OCI-LY7 (cell line): Measurements from ENCODE around the gene LIN28A. TPM values are rescaled to one million over a fixed set of nuclear protein-coding genes. Genes with fewer than 3 reads are reported as not detected.

ENCODE experiments used
- BruUV-seq: library from RNA; stranded (reverse); fragments of 400-500 nt; replicated peaks from 2 replicates; lab custom pipeline; 2021; lab: Mats Ljungman, UMichigan
- CTCF ChIA-PET: fragments of 300-600 bp; sonication (Branson Sonifier 250); formaldehyde crosslinking; loops from one replicate; lab custom pipeline; 2022; ENCODE audit warnings: antibody characterized with exemption; ENCODE audit not compliant: unreplicated experiment; lab: Charles Lee
- POLR2A ChIA-PET: fragments of 300-600 bp; sonication (Branson Sonifier 250); formaldehyde crosslinking; loops from one replicate; lab custom pipeline; 2022; ENCODE audit warnings: antibody characterized with exemption; lab: Charles Lee
- DNase-seq: peaks from one replicate; pipeline ENCODE4 v3.0.0-alpha.2; 2015; ENCODE audit warnings: low spot score
- H2AFZ ChIP-seq: fragments of 200-600 bp; sonication (generic), shearing (Covaris generic); 2 replicates; pipeline ENCODE4 v1.6.1; 2014; ENCODE audit warnings: mild to moderate bottlenecking, antibody characterized with exemption, low read length, moderate library complexity
- H3K27ac ChIP-seq: fragments of 200-600 bp; sonication (generic); 2 replicates; pipeline ENCODE4 v1.5.1; 2014; ENCODE audit warnings: mixed run types, low read depth, mild to moderate bottlenecking, moderate library complexity, low read length, inconsistent platforms; ENCODE audit not compliant: poor library complexity, severe bottlenecking
- H3K36me3 ChIP-seq: fragments of 200-600 bp; sonication (generic); 2 replicates; pipeline ENCODE4 v1.6.1; 2014; ENCODE audit warnings: mild to moderate bottlenecking, antibody characterized with exemption, low read length, moderate library complexity, mixed read lengths; ENCODE audit not compliant: insufficient read depth
- H3K4me1 ChIP-seq: fragments of 200-600 bp; sonication (generic); 2 replicates; pipeline ENCODE4 v1.5.1; 2014; ENCODE audit warnings: mild to moderate bottlenecking, low read length; ENCODE audit not compliant: insufficient read depth, poor library complexity, severe bottlenecking
- H3K4me2 ChIP-seq: fragments of 200-600 bp; sonication (generic); 2 replicates; pipeline ENCODE4 v1.6.1; 2014; ENCODE audit warnings: mild to moderate bottlenecking, low read length
- H3K4me3 ChIP-seq: fragments of 200-600 bp; sonication (generic); 2 replicates; pipeline ENCODE4 v1.5.1; 2014; ENCODE audit warnings: mild to moderate bottlenecking, low read depth, low read length; ENCODE audit not compliant: poor library complexity, severe bottlenecking
- H3K79me2 ChIP-seq: fragments of 200-600 bp; sonication (generic); 2 replicates; pipeline ENCODE4 v1.6.1; 2016; ENCODE audit warnings: low read depth, mild to moderate bottlenecking, low read length, moderate library complexity, mixed read lengths; ENCODE audit not compliant: insufficient read depth
- H3K9me2 ChIP-seq: fragments of 200-600 bp; sonication (generic); 2 replicates; pipeline ENCODE4 v1.6.1; 2016; ENCODE audit warnings: mild to moderate bottlenecking, low read length, mixed read lengths; ENCODE audit not compliant: insufficient read depth
- H3K9me3 ChIP-seq: fragments of 200-600 bp; sonication (generic); 2 replicates; pipeline ENCODE4 v1.6.1; 2014; ENCODE audit warnings: mild to moderate bottlenecking, mixed run types, low read length, mixed read lengths
- H4K20me1 ChIP-seq: fragments of 200-600 bp; sonication (generic); 2 replicates; pipeline ENCODE4 v1.6.1; 2014; ENCODE audit warnings: mild to moderate bottlenecking, antibody characterized with exemption, low read length, moderate library complexity, mixed read lengths; ENCODE audit not compliant: insufficient read depth
- CTCF ChIP-seq: fragments of 200-600 bp; sonication (generic); conservative IDR thresholded peaks from 2 replicates; pipeline ENCODE4 v1.5.1; 2014; ENCODE audit warnings: mild to moderate bottlenecking, antibody characterized with exemption, low read length, moderate library complexity, mixed read lengths
- EZH2phosphoT487 ChIP-seq: fragments of 200-600 bp; sonication (generic); IDR thresholded peaks from 2 replicates; pipeline ENCODE4 v1.6.1; 2018; ENCODE audit warnings: low read depth, borderline replicate concordance, mild to moderate bottlenecking, mixed run types, antibody characterized with exemption, low read length, moderate library complexity, mixed read lengths
- intact Hi-C: fragments of 100-400 bp; cut with micrococcal nuclease; formaldehyde crosslinking; loops from one replicate; pipeline ENCODE4 v1.10.0; 2022; ENCODE audit not compliant: unreplicated experiment
- total RNA-seq, 2 experiments: library from RNA; depleted of rRNA in 1 of 2; stranded (reverse); fragments of >200 nt in 1 of 2; shearing (Covaris generic) in 1 of 2; gene quantifications; 2 replicates each; pipeline ENCODE4 v1.2.3, GENCODE V29; 2014 to 2022

LIN28A gene
- total RNA-seq, 2 experiments from 2014 or later, result not detected

GRCh38 chr1:26375081-26375480 lies 35.5 kb upstream of the LIN28A start:
- Histone ChIP-seq H3K4me3 (no peak overlapping the region), H3K9me2 (no peaks in the 10 kb centered on the region), H3K79me2 (no peaks in the 10 kb centered on the region), H4K20me1 (no peaks in the 10 kb centered on the region), H3K4me1 (no peaks in the 10 kb centered on the region), H3K36me3 (no peaks in the 10 kb centered on the region), H3K4me2 (no peak overlapping the region), H3K27ac (no peak overlapping the region), H3K9me3 (no peaks in the 10 kb centered on the region), H2AFZ (no peak overlapping the region)
- CTCF ChIA-PET, result interaction anchor here (0.5 to 0.9 kb wide), 2 partner anchors 42 to 598 kb away, joined by 3 read pairs; no protein-coding TSS in a partner anchor
- intact Hi-C loops, result no loop called here
- TF ChIP-seq CTCF, result no peak
- TF ChIP-seq EZH2phosphoT487, result no peak
- BruUV-seq, result no TSS peak
- DNase-seq, result no peak
- POLR2A ChIA-PET, result interaction anchor here (0.9 to 1.0 kb wide), 2 partner anchors 10 to 28 kb away, joined by 3 to 10 read pairs; no protein-coding TSS in a partner anchor

- no peak overlapping the region for H3K27ac ChIP-seq
- ChIA-PET POLR2A (interaction anchor here (0.7 kb wide), 1 partner anchor 53 kb away, joined by 3 read pairs; no protein-coding TSS in a partner anchor), CTCF (no interaction called here)
- no peaks in the 10 kb centered on the region for H3K9me3 ChIP-seq
- no peak for TF ChIP-seq CTCF
- TF ChIP-seq EZH2phosphoT487, result no peak
- BruUV-seq, result no TSS peak
- H3K79me2 ChIP-seq, result no peaks in the 10 kb centered on the region
- intact Hi-C loops, result no loop called here
- H3K36me3 ChIP-seq, result no peaks in the 10 kb centered on the region
- no peak overlapping the region for H3K4me2 ChIP-seq
- H3K4me1 ChIP-seq, result no peaks in the 10 kb centered on the region
- H2AFZ ChIP-seq, result no peak overlapping the region
- no peak for DNase-seq
- no peaks in the 10 kb centered on the region for H3K9me2 ChIP-seq
- H4K20me1 ChIP-seq, result no peaks in the 10 kb centered on the region
- H3K4me3 ChIP-seq, result no peak overlapping the region
Observed at GRCh38 chr1:26376050-26376449, 34.6 kb upstream of the LIN28A start.

GRCh38 chr1:26378088-26378878 lies 32.3 kb upstream of the LIN28A start:
- Histone ChIP-seq H3K79me2 (no peaks in the 10 kb centered on the region), H2AFZ (no peak overlapping the region), H3K27ac (no peak overlapping the region), H3K9me3 (no peaks in the 10 kb centered on the region), H3K36me3 (no peaks in the 10 kb centered on the region), H4K20me1 (no peaks in the 10 kb centered on the region), H3K4me1 (no peaks in the 10 kb centered on the region), H3K4me2 (no peak overlapping the region), H3K9me2 (no peaks in the 10 kb centered on the region), H3K4me3 (no peak overlapping the region)
- CTCF ChIA-PET, result no interaction called here
- BruUV-seq, result no TSS peak
- no peak for DNase-seq
- TF ChIP-seq CTCF, result no peak
- TF ChIP-seq EZH2phosphoT487, result no peak
- POLR2A ChIA-PET, result interaction anchor here (0.5 to 1.0 kb wide), 2 partner anchors 99 to 1366 kb away, joined by 3 read pairs; no protein-coding TSS in a partner anchor
- intact Hi-C loops, result no loop called here
